NCI-H69 (cell line): ENCODE results near the gene KCNH1.

Experiments used
- DNase-seq: peaks from one replicate; lab custom pipeline; 2025; lab: John Stamatoyannopoulos, UW

The KCNH1 gene

GRCh38 chr1:210918893-210919292, 215.1 kb downstream of the KCNH1 start:
- DNase-seq: no peak

- DNase-seq: peak; percentile 69
These were observed 216.3 kb downstream of the KCNH1 start for GRCh38 chr1:210917560-210918169.

GRCh38 chr1:210916548-210916947, 217.4 kb downstream of the KCNH1 start:
- no peak for DNase-seq

- peak; percentile 67 for DNase-seq
These were observed 217.9 kb downstream of the KCNH1 start for GRCh38 chr1:210915890-210916507.

GRCh38 chr1:210912752-210913151, 221.2 kb downstream of the KCNH1 start:
- DNase-seq: no peak

- DNase-seq: peak; percentile 17
These were observed 223.8 kb downstream of the KCNH1 start for GRCh38 chr1:210910020-210910575.

GRCh38 chr1:210908791-210909190, 225.2 kb downstream of the KCNH1 start:
- DNase-seq: peak; percentile 48

- peak; percentile 91 for DNase-seq
These were observed 225.7 kb downstream of the KCNH1 start for GRCh38 chr1:210908257-210908656.

GRCh38 chr1:210907251-210907805, 226.6 kb downstream of the KCNH1 start:
- DNase-seq: peak; percentile 52

- peak; percentile 52 for DNase-seq
These were observed 227.9 kb downstream of the KCNH1 start for GRCh38 chr1:210905944-210906453.

GRCh38 chr1:210905365-210905904, 228.5 kb downstream of the KCNH1 start:
- DNase-seq: peak; percentile 26

GRCh38 chr1:210901981-210902770, 231.8 kb downstream of the KCNH1 start:
- DNase-seq: peak; percentile 88

GRCh38 chr1:210900820-210901219, 233.1 kb downstream of the KCNH1 start:
- DNase-seq: no peak

GRCh38 chr1:210900079-210900478, 233.9 kb downstream of the KCNH1 start:
- DNase-seq: no peak

- no peak for DNase-seq
These were observed 234.3 kb downstream of the KCNH1 start for GRCh38 chr1:210899676-210900075.

GRCh38 chr1:210898473-210898872, 235.5 kb downstream of the KCNH1 start:
- no peak for DNase-seq

GRCh38 chr1:210883821-210884220, 250.1 kb downstream of the KCNH1 start:
- no peak for DNase-seq

- DNase-seq: no peak
These were observed 251.3 kb downstream of the KCNH1 start for GRCh38 chr1:210882414-210883221.

GRCh38 chr1:210878564-210878963, 255.4 kb downstream of the KCNH1 start:
- no peak for DNase-seq

GRCh38 chr1:210876275-210876674, 257.7 kb downstream of the KCNH1 start:
- DNase-seq: no peak

GRCh38 chr1:210866532-210866931, 267.4 kb downstream of the KCNH1 start:
- DNase-seq: no peak
